ENCODE results near the gene PAK1.

GRCh38 chr11:77510095-77510494 lies 36.2 kb upstream of the PAK1 start:
- TF ChIP-seq, protein P1, sequence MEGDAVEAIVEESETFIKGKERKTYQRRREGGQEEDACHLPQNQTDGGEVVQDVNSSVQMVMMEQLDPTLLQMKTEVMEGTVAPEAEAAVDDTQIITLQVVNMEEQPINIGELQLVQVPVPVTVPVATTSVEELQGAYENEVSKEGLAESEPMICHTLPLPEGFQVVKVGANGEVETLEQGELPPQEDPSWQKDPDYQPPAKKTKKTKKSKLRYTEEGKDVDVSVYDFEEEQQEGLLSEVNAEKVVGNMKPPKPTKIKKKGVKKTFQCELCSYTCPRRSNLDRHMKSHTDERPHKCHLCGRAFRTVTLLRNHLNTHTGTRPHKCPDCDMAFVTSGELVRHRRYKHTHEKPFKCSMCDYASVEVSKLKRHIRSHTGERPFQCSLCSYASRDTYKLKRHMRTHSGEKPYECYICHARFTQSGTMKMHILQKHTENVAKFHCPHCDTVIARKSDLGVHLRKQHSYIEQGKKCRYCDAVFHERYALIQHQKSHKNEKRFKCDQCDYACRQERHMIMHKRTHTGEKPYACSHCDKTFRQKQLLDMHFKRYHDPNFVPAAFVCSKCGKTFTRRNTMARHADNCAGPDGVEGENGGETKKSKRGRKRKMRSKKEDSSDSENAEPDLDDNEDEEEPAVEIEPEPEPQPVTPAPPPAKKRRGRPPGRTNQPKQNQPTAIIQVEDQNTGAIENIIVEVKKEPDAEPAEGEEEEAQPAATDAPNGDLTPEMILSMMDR (IDR thresholded peaks at IDR 0.05; ENCODE audit: low read length): no peak
- no peak for TF ChIP-seq EZH2 (IDR thresholded peaks at IDR 0.05; ENCODE audit: borderline replicate concordance, low read length)
